Activated CD4-positive, alpha-beta T cell treated with anti-CD3 and anti-CD28 coated beads for 4 hours (primary cell): Measurements from ENCODE around the gene ARID4A.
"Not testable (repeated sequence)": the region's sequence is repeated elsewhere in the genome, so short reads cannot be mapped to it uniquely, and the experiment has no call there.

Experiments
- DNase-seq, 2 donors: peaks; one replicate each; pipeline ENCODE4 v3.0.0-alpha.2; 2020

ARID4A gene

GRCh38 chr14:58291646-58292045 lies 6.7 kb upstream of the ARID4A start:
- no peak for DNase-seq

GRCh38 chr14:58292187-58292586 lies 6.2 kb upstream of the ARID4A start:
- no peak for DNase-seq

DNA sequence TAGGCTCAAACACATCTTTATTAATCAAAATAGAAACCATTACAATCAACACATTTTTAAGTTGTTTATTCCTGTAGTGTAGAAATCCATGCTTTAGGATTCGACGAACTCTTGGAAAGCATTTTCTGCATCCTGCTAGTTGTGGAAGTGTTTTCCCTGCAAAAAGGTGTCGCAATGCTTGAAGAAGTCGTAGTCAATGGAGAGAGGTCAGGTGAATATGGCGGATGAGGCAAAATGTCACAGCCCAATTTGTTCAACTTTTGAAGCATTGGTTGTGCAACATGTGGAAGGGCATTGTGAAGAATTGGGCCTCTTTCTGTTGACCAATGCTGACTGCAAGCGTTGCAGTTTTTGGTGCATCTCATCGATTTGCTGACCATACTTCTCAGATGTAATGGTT lies 4.2 kb upstream of the ARID4A start:
- no peak for DNase-seq

GRCh38 chr14:58296726-58297125 lies 1.6 kb upstream of the ARID4A start:
- DNase-seq, result no peak

DNA sequence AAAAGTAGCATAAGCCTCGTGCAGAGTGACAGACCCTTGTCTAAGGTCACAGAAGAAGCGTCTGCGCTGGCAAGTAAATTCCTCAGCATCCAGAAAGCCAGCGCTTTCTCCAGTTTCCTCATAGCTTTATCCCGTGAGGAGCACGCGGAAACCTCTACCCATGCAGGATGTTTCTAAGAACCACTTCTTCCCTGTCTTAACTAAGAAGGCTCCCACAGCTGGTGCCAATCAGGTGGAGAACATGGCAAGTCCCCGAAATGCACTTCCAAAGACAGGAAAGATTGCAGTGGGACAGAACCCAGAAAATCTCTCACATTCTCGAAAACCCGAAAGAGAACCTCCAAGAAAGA lies 968 bp upstream of the ARID4A start:
- no peak for DNase-seq

DNA sequence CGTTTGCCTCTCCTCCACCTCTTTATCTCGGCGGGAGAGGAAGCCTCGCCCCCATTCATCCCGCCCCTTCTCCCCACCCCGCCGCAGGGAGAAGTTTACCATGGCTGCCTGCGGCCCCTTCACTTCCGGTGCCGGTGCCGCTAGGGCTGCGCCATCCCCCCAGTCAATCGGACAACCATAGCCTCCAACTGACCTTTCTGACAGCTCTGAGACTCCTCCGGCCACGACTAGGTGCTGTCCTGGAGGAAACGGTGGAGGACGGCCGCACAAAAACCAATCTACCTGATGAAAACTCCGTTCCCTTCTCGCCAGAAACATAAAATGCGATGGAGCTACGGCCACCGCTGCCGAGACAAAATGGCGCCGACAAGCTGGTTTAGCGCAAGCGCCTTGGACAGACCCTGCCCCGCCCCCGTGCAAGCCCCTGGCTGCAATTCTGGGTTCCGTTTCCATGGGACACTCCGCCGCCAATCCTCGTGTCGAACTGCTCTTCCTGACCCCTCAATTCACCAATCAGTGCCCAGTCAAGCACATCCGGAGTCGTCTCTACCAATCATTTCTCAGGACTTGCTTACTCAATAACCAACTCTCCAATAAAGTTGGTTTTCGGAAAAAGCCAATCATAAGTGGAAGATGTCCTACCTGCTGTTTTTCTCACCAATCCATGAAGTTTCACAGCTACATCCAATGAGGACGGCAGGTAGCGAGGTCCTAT lies 436 bp upstream of the ARID4A start:
- DNase-seq, result peak; percentile 97 to 99

DNA sequence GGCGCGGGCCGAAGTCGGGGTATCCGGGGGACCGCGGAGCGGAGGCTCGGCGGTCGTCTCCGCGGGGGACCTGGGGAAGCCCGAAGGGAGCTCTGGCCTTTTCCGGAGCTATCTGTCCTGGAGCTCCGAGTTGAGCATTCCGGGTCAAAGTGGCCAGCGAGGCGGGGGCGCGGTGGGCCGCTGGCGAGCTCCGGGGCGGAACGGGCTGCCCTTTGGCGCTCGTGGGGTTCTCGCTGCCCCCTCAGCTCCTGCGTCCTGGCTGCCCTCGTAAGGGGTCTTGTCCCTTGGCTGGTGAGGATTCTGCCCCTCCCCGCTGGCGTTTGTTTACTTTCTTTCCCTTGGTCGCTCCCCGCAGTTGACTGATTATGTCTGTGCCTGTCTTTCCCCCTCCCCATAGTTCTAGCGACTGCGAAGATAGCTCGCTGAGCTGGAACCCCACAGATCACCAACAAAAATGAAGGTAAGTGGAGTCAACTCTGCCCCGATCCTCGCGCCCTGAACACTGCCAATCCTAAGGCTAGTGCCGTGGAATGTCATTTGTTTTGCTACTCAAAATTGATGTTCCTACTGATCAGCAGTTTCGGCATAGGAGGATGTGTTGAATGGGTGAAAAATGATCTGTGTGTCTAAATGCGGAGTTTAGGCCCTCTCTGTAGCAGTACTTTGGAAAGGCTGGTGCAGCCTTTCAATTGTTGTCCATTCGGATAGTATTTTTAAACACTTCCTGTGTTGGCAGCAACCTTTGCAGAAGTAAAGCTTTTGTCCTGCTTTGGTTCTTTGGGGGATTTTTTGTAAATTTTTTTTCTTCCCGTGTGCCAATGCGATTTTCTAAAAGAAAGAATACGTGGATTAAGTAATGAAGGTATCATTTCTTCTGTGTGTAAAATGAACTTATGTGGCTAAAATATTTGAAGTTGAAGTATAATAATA lies 1.3 kb downstream of the ARID4A start:
- DNase-seq, result peak in 1 of 2 donors; percentile 4

DNA sequence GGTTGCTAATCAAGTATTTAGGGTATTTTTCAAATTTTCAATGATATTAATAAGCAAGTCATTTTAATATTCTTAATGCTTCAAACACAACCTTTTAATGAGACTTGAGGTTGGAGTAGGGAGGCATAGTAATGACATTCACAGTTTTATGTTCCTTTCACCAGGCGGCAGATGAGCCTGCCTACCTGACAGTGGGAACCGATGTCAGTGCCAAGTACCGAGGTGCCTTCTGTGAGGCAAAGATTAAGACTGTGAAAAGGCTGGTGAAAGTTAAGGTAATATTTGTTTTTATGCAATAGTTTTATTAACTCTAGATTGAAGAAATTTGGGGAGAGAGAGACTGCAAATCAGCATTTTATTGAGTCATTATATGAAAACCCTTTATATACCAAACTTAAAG lies 3.1 kb downstream of the ARID4A start:
- DNase-seq, result no peak

- DNase-seq, result no peak
Observed at GRCh38 chr14:58305730-58306129, 7.4 kb downstream of the ARID4A start.

- no peak for DNase-seq
Observed at GRCh38 chr14:58307597-58308316, 9.4 kb downstream of the ARID4A start.

DNA sequence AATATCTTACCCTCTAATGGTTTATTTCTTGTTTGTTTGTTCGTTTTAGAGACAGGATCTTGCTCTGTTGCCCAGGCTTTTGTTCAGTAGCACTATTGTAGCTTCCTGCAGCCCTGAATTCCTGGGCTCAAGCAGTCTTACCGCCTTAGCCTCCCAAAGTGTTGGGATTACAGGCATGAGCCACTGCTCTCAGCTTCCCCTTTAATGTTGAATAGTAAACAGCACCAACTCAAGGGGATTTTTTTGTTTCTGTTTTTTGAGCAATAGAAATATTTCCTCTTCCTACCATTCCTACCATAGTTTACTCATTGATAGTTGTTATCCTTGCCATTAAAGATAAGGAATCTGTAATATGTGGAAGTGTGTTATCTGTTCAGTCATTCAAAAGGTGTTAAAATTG lies 10.7 kb downstream of the ARID4A start:
- no peak for DNase-seq

- DNase-seq, result no peak
Observed at GRCh38 chr14:58313699-58314098, 15.3 kb downstream of the ARID4A start.

DNA sequence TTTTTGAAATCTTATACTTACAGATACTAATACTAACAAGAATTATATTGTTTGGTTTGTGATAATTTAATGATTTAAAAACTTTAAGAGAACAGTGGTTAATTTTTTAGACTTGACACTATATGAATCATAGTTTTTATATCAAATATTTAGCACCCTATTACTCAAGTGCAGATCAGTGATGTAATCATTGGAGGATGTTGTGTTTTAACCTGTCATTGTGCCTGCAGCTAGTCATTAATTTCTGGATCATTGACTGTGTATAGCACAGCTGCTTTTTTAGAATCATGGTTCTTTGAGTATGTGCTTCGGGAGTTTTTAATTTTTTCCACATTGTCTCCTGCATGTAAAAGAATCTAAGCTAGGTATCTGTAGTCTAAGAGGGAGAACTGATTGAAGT lies 17.3 kb downstream of the ARID4A start:
- DNase-seq, result no peak

GRCh38 chr14:58327019-58327418 lies 28.7 kb downstream of the ARID4A start:
- DNase-seq, result no peak

GRCh38 chr14:58331111-58331510 lies 32.8 kb downstream of the ARID4A start:
- peak; percentile 90 for DNase-seq

DNA sequence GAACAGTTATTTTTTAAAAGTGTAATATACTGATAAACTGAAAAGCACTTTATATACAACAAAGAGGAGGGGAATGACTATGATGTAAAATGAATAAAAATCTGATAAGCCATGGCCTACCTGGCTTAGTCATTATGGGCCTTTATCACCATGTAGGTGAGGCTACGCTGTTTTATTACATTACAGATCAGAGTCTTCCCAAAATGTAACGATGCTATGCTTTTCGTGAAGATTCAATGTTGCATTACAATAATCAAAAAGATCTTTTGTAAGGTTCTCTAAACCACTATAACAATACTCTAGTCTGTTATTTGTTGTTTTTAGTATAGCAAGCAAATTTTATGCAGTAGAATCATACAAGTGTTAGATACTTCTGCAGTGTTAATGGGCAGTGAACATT lies 34.2 kb downstream of the ARID4A start:
- no peak for DNase-seq

DNA sequence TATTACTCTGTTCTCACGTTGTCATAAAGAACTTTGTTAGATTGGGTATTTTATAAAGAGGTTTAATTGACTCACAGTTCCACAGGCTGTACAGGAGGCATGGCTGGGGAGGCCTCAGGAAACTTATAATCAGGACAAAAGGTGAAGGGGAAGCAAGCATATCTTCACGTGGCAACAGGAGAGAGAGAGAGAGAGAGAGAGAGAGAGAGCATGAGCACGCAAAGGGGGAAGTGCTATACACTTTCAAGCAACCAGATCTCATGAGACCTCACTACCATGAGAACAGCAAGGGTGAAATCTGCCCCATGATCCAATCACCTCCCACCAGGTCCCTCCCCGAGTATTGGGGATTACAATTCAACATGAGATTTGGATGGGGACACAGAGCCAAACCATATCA lies 41.3 kb downstream of the ARID4A start:
- DNase-seq, result not testable (repeated sequence)

GRCh38 chr14:58341152-58341748 lies 42.9 kb downstream of the ARID4A start:
- DNase-seq, result no peak

DNA sequence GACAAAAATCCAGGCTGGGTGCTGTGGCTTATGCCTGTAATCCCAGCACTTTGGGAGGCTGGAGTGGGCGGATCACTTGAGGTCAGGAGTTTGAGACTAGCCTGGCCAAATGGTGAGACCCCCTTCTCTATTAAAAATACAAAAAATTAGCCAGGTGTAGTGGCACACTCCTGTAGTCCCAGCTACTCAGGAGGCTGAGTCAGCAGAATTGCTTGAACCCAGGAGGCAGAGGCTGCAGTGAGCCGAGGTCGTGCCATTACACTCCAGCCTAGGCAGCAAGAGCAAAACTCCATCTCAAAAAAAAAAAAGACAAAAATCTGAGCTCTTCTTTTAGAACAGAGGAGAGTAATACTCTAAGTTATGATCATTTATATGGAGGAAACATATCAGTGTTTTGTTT lies 45.2 kb downstream of the ARID4A start:
- not testable (repeated sequence) for DNase-seq

GRCh38 chr14:58353516-58354299 lies 55.4 kb downstream of the ARID4A start:
- no peak for DNase-seq

DNA sequence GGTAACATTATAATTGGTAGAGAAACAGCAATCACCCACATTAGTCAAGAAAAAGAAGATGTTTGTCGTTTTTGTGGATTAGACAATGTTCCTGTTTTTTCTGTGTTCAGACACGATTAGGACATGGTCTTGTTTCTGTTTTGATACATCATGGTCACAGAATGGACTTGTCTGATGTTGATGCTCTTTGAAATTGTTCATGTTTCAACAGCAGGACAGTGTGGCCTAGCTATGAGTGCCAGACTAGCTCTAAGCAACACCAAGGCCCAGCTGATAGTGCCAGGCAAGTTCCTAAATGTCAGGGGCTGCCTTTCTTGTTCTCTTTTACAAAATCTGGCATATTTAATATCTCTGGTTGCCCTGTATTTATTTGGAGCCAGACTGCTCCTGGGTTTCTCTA lies 56.5 kb downstream of the ARID4A start:
- DNase-seq, result no peak

- DNase-seq, result no peak
Observed at GRCh38 chr14:58356268-58356667, 57.9 kb downstream of the ARID4A start.
